ENCODE data around the gene GNG14.

DNA sequence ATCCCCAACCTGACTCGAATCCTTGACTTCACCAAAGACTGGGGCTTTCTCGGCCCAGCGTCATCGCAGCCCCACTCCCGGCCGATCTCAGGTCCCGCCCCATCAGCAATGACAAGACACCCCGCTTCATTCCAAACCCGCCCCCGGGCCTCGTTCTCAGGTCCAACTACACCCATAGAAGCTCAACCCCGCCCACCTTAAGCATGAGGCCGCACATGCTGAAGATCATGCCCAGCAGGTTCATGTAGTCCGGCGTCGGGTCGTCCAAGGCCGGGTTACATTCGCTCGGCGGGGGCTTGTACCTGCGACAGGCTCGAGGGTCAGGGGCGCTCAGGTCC is 18.9 kb upstream of the GNG14 start:
- TF ChIP-seq, protein P1, sequence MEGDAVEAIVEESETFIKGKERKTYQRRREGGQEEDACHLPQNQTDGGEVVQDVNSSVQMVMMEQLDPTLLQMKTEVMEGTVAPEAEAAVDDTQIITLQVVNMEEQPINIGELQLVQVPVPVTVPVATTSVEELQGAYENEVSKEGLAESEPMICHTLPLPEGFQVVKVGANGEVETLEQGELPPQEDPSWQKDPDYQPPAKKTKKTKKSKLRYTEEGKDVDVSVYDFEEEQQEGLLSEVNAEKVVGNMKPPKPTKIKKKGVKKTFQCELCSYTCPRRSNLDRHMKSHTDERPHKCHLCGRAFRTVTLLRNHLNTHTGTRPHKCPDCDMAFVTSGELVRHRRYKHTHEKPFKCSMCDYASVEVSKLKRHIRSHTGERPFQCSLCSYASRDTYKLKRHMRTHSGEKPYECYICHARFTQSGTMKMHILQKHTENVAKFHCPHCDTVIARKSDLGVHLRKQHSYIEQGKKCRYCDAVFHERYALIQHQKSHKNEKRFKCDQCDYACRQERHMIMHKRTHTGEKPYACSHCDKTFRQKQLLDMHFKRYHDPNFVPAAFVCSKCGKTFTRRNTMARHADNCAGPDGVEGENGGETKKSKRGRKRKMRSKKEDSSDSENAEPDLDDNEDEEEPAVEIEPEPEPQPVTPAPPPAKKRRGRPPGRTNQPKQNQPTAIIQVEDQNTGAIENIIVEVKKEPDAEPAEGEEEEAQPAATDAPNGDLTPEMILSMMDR (IDR thresholded peaks at IDR 0.05; ENCODE audit: low read length) = no peak
- no peak for TF ChIP-seq EZH2 (IDR thresholded peaks at IDR 0.05; ENCODE audit: borderline replicate concordance, low read length)

Measured in OCI-LY1 (cell line).